Peyer's patch (tissue), 4 donors: ENCODE results near the gene CBX2.

Source experiments
- POLR2A ChIP-seq, 2 donors: fragments of 450-650 bp; IDR thresholded peaks; one replicate each; pipeline ENCODE4 v1.5.1; 2017; ENCODE audit warnings: antibody characterized with exemption in 2 of 2, mild to moderate bottlenecking in 2 of 2, moderate library complexity in 2 of 2
- TF ChIP-seq, protein P1 (sequence below), 6 experiments: fragments of 450-650 bp in 4 of 6; fragments of 200-600 bp in 2 of 6; sonication (generic) in 1 of 6; IDR thresholded peaks; one replicate each; pipeline ENCODE4 v1.5.1; 2017 to 2019; ENCODE audit warnings: antibody characterized with exemption in 6 of 6, mild to moderate bottlenecking in 3 of 6, moderate library complexity in 1 of 6

DNA sequence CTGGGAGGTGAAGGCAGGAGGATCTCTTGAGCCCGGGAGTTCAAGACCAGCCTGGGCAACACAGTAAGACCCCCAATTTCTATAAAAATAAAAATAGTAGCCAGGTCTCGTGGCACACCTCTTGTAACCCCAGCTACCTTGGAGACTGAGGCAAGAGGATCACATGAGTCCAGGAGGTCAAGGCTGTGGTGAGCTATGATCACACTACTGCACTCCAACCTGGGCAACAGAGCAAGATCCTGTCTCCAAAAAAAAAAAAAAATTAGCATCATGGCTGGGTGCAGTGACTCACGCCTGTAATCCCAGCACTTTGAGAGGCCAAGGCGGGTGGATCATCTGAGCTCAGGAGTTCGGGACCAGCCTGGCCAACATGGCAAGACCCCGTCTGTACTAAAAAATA lies 6.7 kb upstream of the CBX2 start:
- TF ChIP-seq, protein P1, sequence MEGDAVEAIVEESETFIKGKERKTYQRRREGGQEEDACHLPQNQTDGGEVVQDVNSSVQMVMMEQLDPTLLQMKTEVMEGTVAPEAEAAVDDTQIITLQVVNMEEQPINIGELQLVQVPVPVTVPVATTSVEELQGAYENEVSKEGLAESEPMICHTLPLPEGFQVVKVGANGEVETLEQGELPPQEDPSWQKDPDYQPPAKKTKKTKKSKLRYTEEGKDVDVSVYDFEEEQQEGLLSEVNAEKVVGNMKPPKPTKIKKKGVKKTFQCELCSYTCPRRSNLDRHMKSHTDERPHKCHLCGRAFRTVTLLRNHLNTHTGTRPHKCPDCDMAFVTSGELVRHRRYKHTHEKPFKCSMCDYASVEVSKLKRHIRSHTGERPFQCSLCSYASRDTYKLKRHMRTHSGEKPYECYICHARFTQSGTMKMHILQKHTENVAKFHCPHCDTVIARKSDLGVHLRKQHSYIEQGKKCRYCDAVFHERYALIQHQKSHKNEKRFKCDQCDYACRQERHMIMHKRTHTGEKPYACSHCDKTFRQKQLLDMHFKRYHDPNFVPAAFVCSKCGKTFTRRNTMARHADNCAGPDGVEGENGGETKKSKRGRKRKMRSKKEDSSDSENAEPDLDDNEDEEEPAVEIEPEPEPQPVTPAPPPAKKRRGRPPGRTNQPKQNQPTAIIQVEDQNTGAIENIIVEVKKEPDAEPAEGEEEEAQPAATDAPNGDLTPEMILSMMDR (IDR thresholded peaks at IDR 0.05), result no peak
- TF ChIP-seq POLR2A (IDR thresholded peaks at IDR 0.05), result no peak
